Measurements from ENCODE around the gene CLIP2.

CLIP2 gene

GRCh38 chr7:74405899-74406512 lies 116.8 kb downstream of the CLIP2 start:
- Histone ChIP-seq H3K36me3 (ENCODE audit: control insufficient read depth in 2 of 2, insufficient read depth in 1 of 2, low read length in 2 of 2) (peaks cover 0 to 4% of the 10 kb centered on the region in 2 experiments; a peak in 1 of 3 replicates), H3K4me1 (ENCODE audit: control insufficient read depth, insufficient read depth, low read length) (no peaks in the 10 kb centered on the region), H3K27ac (ENCODE audit: extremely low read depth, low read depth, low read length) (no peak overlapping the region), H3K9me3 (ENCODE audit: control insufficient read depth, insufficient read depth, low read depth, low read length) (no peaks in the 10 kb centered on the region), H3K4me3 (ENCODE audit: low read depth, low read length) (no peak overlapping the region)
- POLR2A ChIA-PET, result no interaction called here
- no peak for TF ChIP-seq ZNF174 (tag by site-specific recombination; IDR thresholded peaks at IDR 0.05)
- TF ChIP-seq ZSCAN23 (tag by site-specific recombination; IDR thresholded peaks at IDR 0.05), result no peak
- TF ChIP-seq ZNF140 (tag by site-specific recombination; IDR thresholded peaks at IDR 0.05), result no peak
- TF ChIP-seq ZNF792 (tag by site-specific recombination; IDR thresholded peaks at IDR 0.05), result no peak
- TF ChIP-seq ZNF623 (tag by site-specific recombination; IDR thresholded peaks at IDR 0.05), result no peak
- TF ChIP-seq, protein P1, sequence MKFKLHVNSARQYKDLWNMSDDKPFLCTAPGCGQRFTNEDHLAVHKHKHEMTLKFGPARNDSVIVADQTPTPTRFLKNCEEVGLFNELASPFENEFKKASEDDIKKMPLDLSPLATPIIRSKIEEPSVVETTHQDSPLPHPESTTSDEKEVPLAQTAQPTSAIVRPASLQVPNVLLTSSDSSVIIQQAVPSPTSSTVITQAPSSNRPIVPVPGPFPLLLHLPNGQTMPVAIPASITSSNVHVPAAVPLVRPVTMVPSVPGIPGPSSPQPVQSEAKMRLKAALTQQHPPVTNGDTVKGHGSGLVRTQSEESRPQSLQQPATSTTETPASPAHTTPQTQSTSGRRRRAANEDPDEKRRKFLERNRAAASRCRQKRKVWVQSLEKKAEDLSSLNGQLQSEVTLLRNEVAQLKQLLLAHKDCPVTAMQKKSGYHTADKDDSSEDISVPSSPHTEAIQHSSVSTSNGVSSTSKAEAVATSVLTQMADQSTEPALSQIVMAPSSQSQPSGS (tag by site-specific recombination; IDR thresholded peaks at IDR 0.05; ENCODE audit: low read depth), result no peak
- no peak for TF ChIP-seq ZNF677 (tag by site-specific recombination; IDR thresholded peaks at IDR 0.05)
- no peak for TF ChIP-seq ZBTB7A (tag by site-specific recombination; IDR thresholded peaks at IDR 0.05; ENCODE audit: low read depth)
- TF ChIP-seq ZNF626 (tag by site-specific recombination; IDR thresholded peaks at IDR 0.05), result no peak
- TF ChIP-seq ZNF624 (tag by site-specific recombination; IDR thresholded peaks at IDR 0.05), result no peak
- no peak for TF ChIP-seq ZNF585B (tag by site-specific recombination; IDR thresholded peaks at IDR 0.05)
- TF ChIP-seq ZNF664 (tag by site-specific recombination; IDR thresholded peaks at IDR 0.05), result no peak
- TF ChIP-seq BCL11A (tag by site-specific recombination; IDR thresholded peaks at IDR 0.05; ENCODE audit: low read depth), result no peak
- TF ChIP-seq, protein P2, sequence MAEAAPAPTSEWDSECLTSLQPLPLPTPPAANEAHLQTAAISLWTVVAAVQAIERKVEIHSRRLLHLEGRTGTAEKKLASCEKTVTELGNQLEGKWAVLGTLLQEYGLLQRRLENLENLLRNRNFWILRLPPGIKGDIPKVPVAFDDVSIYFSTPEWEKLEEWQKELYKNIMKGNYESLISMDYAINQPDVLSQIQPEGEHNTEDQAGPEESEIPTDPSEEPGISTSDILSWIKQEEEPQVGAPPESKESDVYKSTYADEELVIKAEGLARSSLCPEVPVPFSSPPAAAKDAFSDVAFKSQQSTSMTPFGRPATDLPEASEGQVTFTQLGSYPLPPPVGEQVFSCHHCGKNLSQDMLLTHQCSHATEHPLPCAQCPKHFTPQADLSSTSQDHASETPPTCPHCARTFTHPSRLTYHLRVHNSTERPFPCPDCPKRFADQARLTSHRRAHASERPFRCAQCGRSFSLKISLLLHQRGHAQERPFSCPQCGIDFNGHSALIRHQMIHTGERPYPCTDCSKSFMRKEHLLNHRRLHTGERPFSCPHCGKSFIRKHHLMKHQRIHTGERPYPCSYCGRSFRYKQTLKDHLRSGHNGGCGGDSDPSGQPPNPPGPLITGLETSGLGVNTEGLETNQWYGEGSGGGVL (tag by site-specific recombination; IDR thresholded peaks at IDR 0.05), result no peak
- no peak for TF ChIP-seq ZNF488 (tag by site-specific recombination; IDR thresholded peaks at IDR 0.05)
- no peak for TF ChIP-seq ZNF211 (tag by site-specific recombination; IDR thresholded peaks at IDR 0.05; ENCODE audit: low read depth)
- CTCF ChIA-PET, result interaction anchor here (0.5 to 8.2 kb wide), 13 partner anchors 12 to 664 kb away, joined by 3 to 126 read pairs (median 3); partner anchors contain the start of gene LAT2

GRCh38 chr7:74407958-74408357 lies 118.8 kb downstream of the CLIP2 start:
- H3K4me1 ChIP-seq (ENCODE audit: control insufficient read depth, insufficient read depth, low read length), result no peaks in the 10 kb centered on the region
- ChIA-PET POLR2A (no interaction called here), CTCF (interaction anchor here (0.6 to 1.1 kb wide), 3 partner anchors 166 to 202 kb away, joined by 4 to 5 read pairs (median 5); no protein-coding TSS in a partner anchor)
- H3K27ac ChIP-seq (ENCODE audit: extremely low read depth, low read depth, low read length), result no peak overlapping the region
- no peak overlapping the region for H3K4me3 ChIP-seq (ENCODE audit: low read depth, low read length)
- H3K36me3 ChIP-seq (ENCODE audit: control insufficient read depth in 2 of 2, insufficient read depth in 1 of 2, low read length in 2 of 2), result peaks cover 0 to 4% of the 10 kb centered on the region in 2 experiments; a peak in 1 of 3 replicates
- H3K9me3 ChIP-seq (ENCODE audit: control insufficient read depth, insufficient read depth, low read depth, low read length), result no peaks in the 10 kb centered on the region
- TF ChIP-seq ELK4 (IDR thresholded peaks at IDR 0.05; ENCODE audit: borderline replicate concordance, low read depth, low read length) (no peak), ZNF658 (tag by site-specific recombination; IDR thresholded peaks at IDR 0.05) (no peak), ZNF600 (tag by site-specific recombination; IDR thresholded peaks at IDR 0.05) (no peak), ZNF792 (tag by site-specific recombination; IDR thresholded peaks at IDR 0.05) (no peak), SETDB1 (IDR thresholded peaks at IDR 0.05; ENCODE audit: insufficient read length, low read length) (no peak), KLF1 (tag by site-specific recombination; IDR thresholded peaks at IDR 0.05) (no peak), ZNF341 (tag by site-specific recombination; IDR thresholded peaks at IDR 0.05; ENCODE audit: low read depth) (no peak), HOXD13 (CRISPR knock-in tag; IDR thresholded peaks at IDR 0.05; ENCODE audit: borderline replicate concordance) (no peak), ZNF266 (tag by site-specific recombination; IDR thresholded peaks at IDR 0.05; ENCODE audit: low read depth) (no peak), ZNF426 (tag by site-specific recombination; IDR thresholded peaks at IDR 0.05) (no peak), ZNF24 (tag by site-specific recombination; IDR thresholded peaks at IDR 0.05) (no peak), ZNF302 (tag by site-specific recombination; IDR thresholded peaks at IDR 0.05; ENCODE audit: low read depth) (no peak), KLF8 (tag by site-specific recombination; IDR thresholded peaks at IDR 0.05) (no peak), ZXDB (tag by site-specific recombination; IDR thresholded peaks at IDR 0.05) (no peak), ZNF391 (tag by site-specific recombination; IDR thresholded peaks at IDR 0.05; ENCODE audit: borderline replicate concordance, low read depth) (no peak)
- TF ChIP-seq, protein P3, sequence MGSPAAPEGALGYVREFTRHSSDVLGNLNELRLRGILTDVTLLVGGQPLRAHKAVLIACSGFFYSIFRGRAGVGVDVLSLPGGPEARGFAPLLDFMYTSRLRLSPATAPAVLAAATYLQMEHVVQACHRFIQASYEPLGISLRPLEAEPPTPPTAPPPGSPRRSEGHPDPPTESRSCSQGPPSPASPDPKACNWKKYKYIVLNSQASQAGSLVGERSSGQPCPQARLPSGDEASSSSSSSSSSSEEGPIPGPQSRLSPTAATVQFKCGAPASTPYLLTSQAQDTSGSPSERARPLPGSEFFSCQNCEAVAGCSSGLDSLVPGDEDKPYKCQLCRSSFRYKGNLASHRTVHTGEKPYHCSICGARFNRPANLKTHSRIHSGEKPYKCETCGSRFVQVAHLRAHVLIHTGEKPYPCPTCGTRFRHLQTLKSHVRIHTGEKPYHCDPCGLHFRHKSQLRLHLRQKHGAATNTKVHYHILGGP (tag by site-specific recombination; IDR thresholded peaks at IDR 0.05), result no peak

Measured in HEK293 (cell line).